Measurements from ENCODE around the gene WASF2. TPM values are rescaled to one million over a fixed set of nuclear protein-coding genes. Genes with fewer than 3 reads are reported as not detected.

The WASF2 gene
- total and polyA plus RNA-seq, 2 of the 8 experiments (the other 6 are each of a cell fraction or from before 2014, with no cell fraction given), result 32.1 to 86.6 TPM

GRCh38 chr1:27529704-27530018 is 39.7 kb upstream of the WASF2 start:
- no peak overlapping the region for H3K27ac ChIP-seq (ENCODE audit: low read depth, low read length)
- H3K4ac ChIP-seq (replicated peaks; ENCODE audit: insufficient read length, low read depth, low read length), result no peak overlapping the region
- H2BK20ac ChIP-seq (ENCODE audit: low read length), result no peak overlapping the region
- H3K4me2 ChIP-seq (ENCODE audit: insufficient read depth in 1 of 2, low read depth in 2 of 2, low read length in 2 of 2), result no peak overlapping the region; a peak in 1 of 4 replicates
- H4K91ac ChIP-seq (replicated peaks; ENCODE audit: insufficient read length, low read length), result no peak overlapping the region
- H3K4me3 ChIP-seq (ENCODE audit: extremely low read depth in 1 of 4, insufficient read depth in 2 of 4, low read depth in 3 of 4, low read length in 4 of 4), result no peak overlapping the region
- peaks cover 1 to 4% of the 10 kb centered on the region in 2 experiments for H4K20me1 ChIP-seq (replicated peaks in 1 of 2; ENCODE audit: control insufficient read depth in 1 of 2, insufficient read depth in 2 of 2, low read length in 2 of 2)
- no peak overlapping the region for H3K56ac ChIP-seq (replicated peaks; ENCODE audit: insufficient read length, low read depth, low read length)
- H3K14ac ChIP-seq (ENCODE audit: insufficient read length), result no peak overlapping the region
- H3K36me3 ChIP-seq (ENCODE audit: control insufficient read depth in 2 of 4, insufficient read depth in 4 of 4, low read length in 3 of 4), result no peaks in the 10 kb centered on the region
- no peaks in the 10 kb centered on the region for H3K79me1 ChIP-seq (ENCODE audit: low read depth, low read length)
- no peak overlapping the region for H3K9ac ChIP-seq (replicated peaks in 1 of 4; ENCODE audit: extremely low read depth in 1 of 4, low read depth in 3 of 4, low read length in 3 of 4)
- H3K23me2 ChIP-seq (ENCODE audit: low read depth, low read length), result peaks cover 23% of the 10 kb centered on the region
- ChIA-PET CTCF (ENCODE audit: partially characterized antibody) (interaction anchor here (0.8 to 2.2 kb wide), 8 partner anchors 11 to 100 kb away, joined by 3 to 15 read pairs (median 4); no protein-coding TSS in a partner anchor), POLR2A (ENCODE audit: partially characterized antibody) (interaction anchor here (1.1 to 1.6 kb wide), 3 partner anchors 18 to 74 kb away, joined by 3 to 4 read pairs (median 3); partner anchors contain the start of gene AHDC1)
- H2BK12ac ChIP-seq (ENCODE audit: low read depth, low read length), result no peak overlapping the region
- 0 out of 2 replicates have a peak overlapping the region, but pooled peaks have one; percentile 46 for H2BK15ac ChIP-seq (ENCODE audit: low read length)
- H4K8ac ChIP-seq (ENCODE audit: extremely low read depth, insufficient read depth, low read length), result no peak overlapping the region
- WGBS, 2 experiments (ENCODE audit: extremely low coverage in 1 of 2, insufficient coverage in 1 of 2, insufficient read length in 1 of 2, insufficient replicate concordance in 2 of 2, low coverage in 1 of 2, low lambda C conversion rate in 2 of 2, missing lambda C conversion rate in 1 of 2), result 83% methylated on average over 5 of the region's 5 CpGs; no CpG with 5 or more reads in 1 of the 2 experiments
- 0 out of 2 replicates have a peak overlapping the region, but pooled peaks have one; percentile 85 for H3K18ac ChIP-seq (ENCODE audit: extremely low read depth, low read length)
- TF ChIP-seq SP2 (IDR thresholded peaks at IDR 0.05; ENCODE audit: low read length), result no peak
- no peak for TF ChIP-seq NANOG (IDR thresholded peaks at IDR 0.05; ENCODE audit: insufficient read depth, low read depth, low read length, poor library complexity, severe bottlenecking)
- no peak for TF ChIP-seq SP1 (IDR thresholded peaks at IDR 0.05; ENCODE audit: low read depth, low read length)
- TF ChIP-seq POLR2AphosphoS5 (IDR thresholded peaks at IDR 0.05; ENCODE audit: low read depth, low read length), result 0 out of 2 replicates have a peak, but pooled peaks have one; percentile 26
- no peak for TF ChIP-seq SAP30 (IDR thresholded peaks at IDR 0.05; ENCODE audit: insufficient read depth, insufficient replicate concordance, low read length)
- H3K9me3 ChIP-seq (ENCODE audit: insufficient read depth in 2 of 2, low read depth in 1 of 2, low read length in 1 of 2), result no peaks in the 10 kb centered on the region
- no peak overlapping the region for H4K5ac ChIP-seq (ENCODE audit: insufficient read length, low read depth, low read length)
- H3K27me3 ChIP-seq (replicated peaks in 1 of 4; ENCODE audit: control insufficient read depth in 3 of 4, extremely low read depth in 1 of 4, insufficient read depth in 3 of 4, low read length in 3 of 4), result no peaks in the 10 kb centered on the region
- no peak overlapping the region for H3K23ac ChIP-seq (ENCODE audit: insufficient read length)
- no peak overlapping the region for H2AK5ac ChIP-seq (ENCODE audit: low read depth, low read length)
- H3K4me1 ChIP-seq (replicated peaks in 1 of 4; ENCODE audit: control insufficient read depth in 3 of 4, insufficient read depth in 4 of 4, low read length in 3 of 4), result peaks cover 9 to 34% (median 28%) of the 10 kb centered on the region in 4 experiments
- FAIRE-seq (no peak), DNase-seq (ENCODE audit: low read depth in 1 of 2, low spot score in 2 of 2) (no peak)
- no peak overlapping the region for H2AFZ ChIP-seq (ENCODE audit: low read length)
- no peak overlapping the region for H2BK5ac ChIP-seq (ENCODE audit: low read depth, low read length)
- H2BK120ac ChIP-seq (replicated peaks; ENCODE audit: low read depth, low read length), result no peak overlapping the region
- H3K79me2 ChIP-seq (ENCODE audit: control insufficient read depth in 1 of 2, insufficient read depth in 2 of 2, low read length in 2 of 2), result no peaks in the 10 kb centered on the region

Data from H1 (cell line).